GM19397 (cell line): ENCODE results near the gene CLEC10A.
"Not testable (repeated sequence)": the region's sequence is repeated elsewhere in the genome, so short reads cannot be mapped to it uniquely, and the experiment has no call there.

Source experiments
- ATAC-seq: cut with Tn5 transposase; IDR thresholded peaks from one replicate; pipeline ENCODE4 v1.9.1; 2021; ENCODE audit warnings: mild to moderate bottlenecking, moderate library complexity; ENCODE audit not compliant: unreplicated experiment

The CLEC10A gene

DNA sequence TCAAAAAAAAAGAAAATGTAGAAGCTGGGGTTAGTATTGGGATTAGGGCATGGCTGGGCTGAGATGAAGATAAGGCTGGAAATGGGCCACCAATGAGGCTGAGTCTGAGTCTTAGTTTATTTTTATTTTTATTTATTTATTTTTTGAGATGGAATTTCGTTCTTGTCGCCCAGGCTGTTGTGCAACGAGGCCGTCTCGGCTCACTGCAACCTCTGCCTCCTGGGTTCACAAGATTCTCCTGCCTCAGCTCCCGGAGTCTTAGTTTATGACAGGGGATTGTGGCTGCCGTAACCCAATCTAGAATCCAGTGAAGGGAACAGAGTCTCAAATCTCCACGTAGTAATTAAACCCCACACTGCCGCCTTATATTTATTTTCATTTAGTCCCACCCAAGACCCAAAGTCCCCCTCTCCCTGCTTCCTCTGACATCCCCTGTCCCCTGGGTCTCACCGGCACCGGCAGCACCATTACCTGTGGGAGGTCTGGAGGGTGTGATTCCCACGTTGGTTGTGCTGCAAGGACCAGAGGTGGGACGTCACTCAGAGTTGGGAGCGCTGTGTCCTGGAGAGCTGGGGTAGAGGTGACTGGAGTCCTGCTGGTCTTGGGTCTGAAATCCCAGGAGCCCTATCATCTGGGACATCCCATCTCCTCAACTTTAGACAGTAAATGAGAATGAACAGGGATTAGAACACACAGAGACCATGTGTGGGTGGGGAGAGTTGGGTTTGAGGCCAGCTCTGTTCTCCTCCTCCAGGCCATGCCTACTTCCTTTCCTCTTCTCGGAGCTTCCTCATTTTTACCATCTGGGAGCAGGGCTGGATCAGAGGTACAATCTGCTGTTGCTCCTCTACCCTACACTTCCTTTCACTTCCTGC is at the start of gene CLEC10A:
TSS of gene CLEC10A (minus strand) at position 671 of the 875 bp plus-strand sequence. CDS start 1,439 bp downstream, outside the sequence.
- no peak for ATAC-seq

GRCh38 chr17:7129311-7129710 is 49.3 kb upstream of the CLEC10A start:
- ATAC-seq, result no peak

- ATAC-seq, result no peak
These were observed 48.1 kb upstream of the CLEC10A start for GRCh38 chr17:7128160-7128559.

- ATAC-seq, result not testable (repeated sequence)
These were observed 47.5 kb upstream of the CLEC10A start for GRCh38 chr17:7127501-7127900.

DNA sequence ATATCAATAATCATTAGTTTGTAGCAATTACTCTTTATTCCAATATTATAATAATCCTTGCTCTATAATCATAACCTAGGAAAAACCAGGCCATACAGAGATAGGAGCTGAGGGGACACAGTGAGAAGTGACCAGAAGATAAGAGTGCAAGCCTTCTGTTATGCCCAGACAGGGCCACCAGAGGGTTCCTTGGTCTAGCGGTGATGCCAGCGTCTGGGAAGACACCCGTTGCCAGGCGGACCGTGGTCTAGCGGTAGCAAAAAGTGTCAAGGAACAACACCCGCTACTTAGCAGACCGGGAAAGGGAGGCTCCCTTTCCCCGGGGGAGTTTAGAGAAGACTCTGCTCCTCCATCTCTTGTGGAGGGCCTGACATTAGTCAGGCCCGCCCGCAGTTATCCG is 46.3 kb upstream of the CLEC10A start:
- ATAC-seq, result not testable (repeated sequence)

DNA sequence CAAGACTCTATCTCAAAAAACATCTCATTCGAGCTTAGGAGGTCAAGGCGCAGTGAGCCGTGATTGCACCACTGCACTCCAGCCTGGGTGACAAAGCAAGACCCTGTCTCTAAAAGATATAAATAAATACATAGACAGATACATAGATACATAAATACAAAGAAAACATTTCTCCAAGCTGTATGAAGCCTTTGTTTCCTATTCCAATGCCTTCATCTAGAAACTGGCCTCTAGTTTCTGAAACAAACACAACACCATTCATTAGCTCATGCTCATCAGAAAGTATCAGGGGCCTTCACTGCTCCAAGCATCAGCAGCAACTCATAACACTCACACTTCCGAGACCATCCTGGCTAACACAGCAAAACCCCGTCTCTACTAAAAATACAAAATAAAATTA is 44.9 kb upstream of the CLEC10A start:
- no peak for ATAC-seq

GRCh38 chr17:7123844-7124243 is 43.8 kb upstream of the CLEC10A start:
- no peak for ATAC-seq

DNA sequence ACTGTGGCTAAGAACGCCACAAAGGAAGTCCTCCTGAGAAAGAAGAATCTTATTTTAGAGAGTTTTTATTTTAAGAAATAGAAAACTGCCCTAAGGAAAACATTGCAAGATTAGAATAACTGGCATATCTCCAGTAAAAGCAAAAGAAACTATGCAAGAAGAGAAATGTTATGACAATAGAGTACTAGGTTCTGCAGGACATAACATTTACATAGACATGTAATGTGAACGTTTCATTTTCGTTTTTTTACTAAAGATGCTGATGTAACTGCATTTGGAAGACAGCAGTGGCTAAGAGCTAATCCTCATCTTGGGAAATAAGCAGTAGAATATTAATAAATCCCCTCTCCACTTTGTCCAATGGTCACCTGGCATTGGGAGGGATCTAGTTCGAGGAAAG is 42.3 kb upstream of the CLEC10A start:
- no peak for ATAC-seq

- not testable (repeated sequence) for ATAC-seq
These were observed 40.6 kb upstream of the CLEC10A start for GRCh38 chr17:7120635-7121034.

DNA sequence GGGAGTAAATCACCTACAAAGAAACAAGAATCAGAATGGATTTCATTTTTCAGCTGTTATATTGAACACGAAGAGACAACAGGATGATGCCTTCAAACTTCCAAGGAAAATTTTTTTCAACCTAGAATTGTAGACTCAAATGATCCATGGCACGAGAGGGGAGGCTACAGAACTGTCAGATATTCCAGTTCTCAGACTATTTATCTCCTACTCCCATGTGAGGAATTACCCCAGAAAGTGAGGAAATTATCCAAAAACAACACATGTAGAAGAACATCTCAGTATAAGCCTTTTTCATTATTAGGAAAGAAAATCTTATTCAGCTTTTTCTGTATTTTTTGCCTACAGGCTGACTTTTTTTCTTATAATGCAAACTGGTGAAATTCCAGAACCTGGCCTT is 40.1 kb upstream of the CLEC10A start:
- ATAC-seq, result no peak

- ATAC-seq, result no peak
These were observed 39.3 kb upstream of the CLEC10A start for GRCh38 chr17:7119314-7119713.

GRCh38 chr17:7114875-7115614 is 35.0 kb upstream of the CLEC10A start:
- ATAC-seq, result no peak

GRCh38 chr17:7114241-7114874 is 34.3 kb upstream of the CLEC10A start, which contains the start of gene ASGR2:
ASGR2 (minus strand) TSS chr17:7114822; CDS start chr17:7114240, 582 bp downstream.
- ATAC-seq, result no peak

DNA sequence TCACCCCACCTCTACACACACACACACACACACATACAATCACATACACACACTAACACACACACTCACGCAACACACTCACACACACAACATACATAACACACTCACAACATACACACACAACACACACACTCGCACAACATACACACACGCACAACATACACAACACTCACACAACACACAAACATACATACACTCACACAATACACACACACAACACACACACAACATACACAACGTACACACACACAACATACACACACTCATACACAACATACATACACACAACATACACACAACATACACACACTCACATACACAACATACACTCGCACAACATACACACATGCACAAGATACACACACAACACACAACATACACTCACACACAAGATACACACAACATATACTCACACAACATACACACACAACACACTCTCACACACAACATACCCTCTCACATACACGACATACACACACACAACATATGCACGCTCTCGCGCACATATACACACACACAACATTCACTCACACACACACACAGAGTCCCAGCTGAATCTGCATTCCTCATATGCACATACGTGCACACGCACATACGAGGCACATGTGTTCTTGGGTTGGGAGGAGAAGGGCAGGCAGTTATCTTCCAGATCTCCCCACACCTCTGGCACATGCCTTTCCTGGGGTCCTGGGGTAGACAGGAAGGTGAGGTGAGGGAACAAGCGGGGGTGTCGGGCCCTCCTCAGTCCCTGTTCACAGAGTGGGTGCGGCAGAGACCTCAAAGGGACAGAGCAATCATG is 33.4 kb upstream of the CLEC10A start:
- no peak for ATAC-seq

- ATAC-seq, result no peak
These were observed 32.6 kb upstream of the CLEC10A start for GRCh38 chr17:7112510-7113108.

DNA sequence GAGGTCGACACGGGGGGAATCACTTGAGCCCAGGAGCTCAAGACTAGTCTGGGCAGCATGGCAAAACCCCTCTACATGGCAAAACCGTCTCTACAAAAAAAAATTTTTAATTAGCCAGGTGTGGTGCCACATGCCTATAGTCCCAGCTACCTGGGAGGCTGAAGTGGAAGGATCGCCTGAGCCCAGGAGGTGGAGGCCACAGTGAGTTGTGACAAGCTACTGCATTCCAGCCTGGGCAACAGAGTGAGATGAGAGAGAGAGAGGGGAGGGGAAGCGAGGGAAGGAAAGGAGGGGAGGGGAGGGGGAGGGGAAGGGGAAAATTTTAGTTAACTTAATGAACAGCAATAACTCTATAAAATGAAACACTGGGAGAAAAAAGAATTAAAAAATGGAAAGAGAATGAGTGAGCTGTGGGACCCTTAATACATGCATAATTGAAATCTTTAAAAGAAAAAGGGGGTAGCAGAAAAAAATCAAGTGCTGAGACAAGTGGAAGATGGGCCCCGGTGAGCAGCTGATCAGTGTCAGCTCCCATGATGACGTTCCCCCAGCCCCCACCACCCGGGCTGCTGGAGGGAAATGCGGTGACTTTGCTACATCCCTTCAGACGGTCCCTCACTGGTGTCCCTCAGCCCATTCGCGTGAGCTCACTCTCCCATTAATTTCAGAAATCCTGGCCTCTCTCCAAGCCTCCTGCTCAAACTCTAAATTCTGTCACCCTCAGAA is 31.9 kb upstream of the CLEC10A start:
- no peak for ATAC-seq

GRCh38 chr17:7110617-7111306 is 30.7 kb upstream of the CLEC10A start:
- ATAC-seq, result no peak

- ATAC-seq, result no peak
These were observed 29.6 kb upstream of the CLEC10A start for GRCh38 chr17:7109461-7110322.
